Esophagus muscularis mucosa (tissue), 4 donors: Measurements from ENCODE around the gene GABRR1. TPM values are rescaled to one million over a fixed set of nuclear protein-coding genes. Genes with fewer than 3 reads are reported as not detected.
A peak's percentile ranks its signal among the peaks of the same experiment; 100 is the strongest.

ENCODE experiments used
- DNase-seq: peaks from one replicate; pipeline ENCODE4 v3.0.0-alpha.2; 2017; ENCODE audit errors: extremely low spot score
- H3K27ac ChIP-seq, 4 donors: fragments of 200-600 bp; sonication (generic); replicated peaks in 1 of 4; 1 replicate in 3 of 4; 2 replicates in 1 of 4; pipeline ENCODE4 v1.5.1; 2016 to 2019; ENCODE audit warnings: mild to moderate bottlenecking in 1 of 4
- H3K27me3 ChIP-seq, 4 donors: fragments of 200-600 bp; sonication (generic); one replicate each; pipeline versions ENCODE4 v1.5.1 to v1.6.0; 2016 to 2019
- H3K36me3 ChIP-seq, 4 donors: fragments of 200-600 bp; sonication (generic); one replicate each; pipeline ENCODE4 v1.5.1; 2016 to 2019
- H3K4me1 ChIP-seq, 4 donors: fragments of 200-600 bp; sonication (generic); one replicate each; pipeline ENCODE4 v1.5.1; 2016 to 2019
- H3K4me3 ChIP-seq, 4 donors: fragments of 200-600 bp; sonication (generic); 1 replicate in 2 of 4; 2 replicates in 2 of 4; pipeline ENCODE4 v1.5.1; 2016 to 2019; ENCODE audit warnings: mild to moderate bottlenecking in 4 of 4, moderate library complexity in 1 of 4
- H3K9me3 ChIP-seq, 4 donors: fragments of 200-600 bp; sonication (generic); 1 replicate in 3 of 4; 2 replicates in 1 of 4; pipeline ENCODE4 v1.5.1; 2016 to 2019
- EP300 ChIP-seq: sonication (generic); formaldehyde crosslinking; IDR thresholded peaks from one replicate; pipeline ENCODE4 v1.6.1; 2017; ENCODE audit warnings: antibody characterized with exemption
- POLR2A ChIP-seq: fragments of 450-650 bp; IDR thresholded peaks from one replicate; pipeline ENCODE4 v1.6.1; 2017; ENCODE audit warnings: antibody characterized with exemption, moderate library complexity, mild to moderate bottlenecking, low read depth
- POLR2AphosphoS5 ChIP-seq, 2 donors: sonication (generic); formaldehyde crosslinking; IDR thresholded peaks; one replicate each; pipeline ENCODE4 v1.6.1; 2017; ENCODE audit warnings: antibody characterized with exemption in 2 of 2
- WGBS: methylation state at CpG from one replicate; pipeline ENCODE4 v1.1.5; 2018; 5-methylcytosine and 5-hydroxymethylcytosine counted together
- intact Hi-C: fragments of 100-400 bp; cut with DNase I; formaldehyde crosslinking; loops from one replicate; pipeline ENCODE4 v1.15.1; 2023
- total RNA-seq, 4 donors: library from RNA; depleted of rRNA; stranded (reverse); fragments of >200 nt; gene quantifications; one replicate each; pipeline versions ENCODE4 v1.1.0 to v1.2.1, GENCODE V29; 2016
- TF ChIP-seq, protein P1 (sequence below), 3 experiments: fragments of 200-600 bp in 2 of 3; fragments of 450-650 bp in 1 of 3; sonication (generic) in 2 of 3; IDR thresholded peaks; one replicate each; pipeline ENCODE4 v1.5.1; 2017 to 2019; ENCODE audit warnings: antibody characterized with exemption in 3 of 3, mild to moderate bottlenecking in 2 of 3, moderate library complexity in 1 of 3

Gene GABRR1
- total RNA-seq, 4 donors from 2014 or later = 0.13 TPM; not detected in 3

DNA sequence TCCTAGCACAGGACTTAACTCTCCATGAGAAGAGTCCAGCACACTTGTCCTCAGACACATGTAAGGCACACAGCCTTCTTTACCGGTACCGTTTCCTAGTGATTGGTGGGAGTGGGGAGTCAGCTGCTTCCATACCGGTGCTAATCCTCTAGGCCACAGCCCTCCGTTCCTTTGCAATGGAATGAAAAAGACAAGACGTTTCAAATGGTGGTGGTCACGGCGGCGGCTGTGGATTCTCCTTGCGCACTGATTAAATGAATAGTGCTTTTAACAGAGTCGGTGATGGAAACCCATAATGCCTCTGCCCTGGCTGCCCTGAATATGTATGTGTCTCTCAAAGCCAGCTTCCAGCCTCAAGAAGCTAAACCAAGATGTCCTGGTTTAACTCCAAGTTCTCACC, 34.8 kb upstream of the GABRR1 start:
- peak; percentile 92 for DNase-seq
- 95% methylated on average over 10 of the region's 10 CpGs for WGBS
- no peaks in the 10 kb centered on the region for H3K36me3 ChIP-seq
- no peaks in the 10 kb centered on the region for H3K4me1 ChIP-seq
- no peak overlapping the region for H3K27ac ChIP-seq
- no peaks in the 10 kb centered on the region for H3K9me3 ChIP-seq
- TF ChIP-seq EP300 (no peak), POLR2AphosphoS5 (IDR thresholded peaks at IDR 0.05) (no peak), POLR2A (no peak)
- TF ChIP-seq, protein P1, sequence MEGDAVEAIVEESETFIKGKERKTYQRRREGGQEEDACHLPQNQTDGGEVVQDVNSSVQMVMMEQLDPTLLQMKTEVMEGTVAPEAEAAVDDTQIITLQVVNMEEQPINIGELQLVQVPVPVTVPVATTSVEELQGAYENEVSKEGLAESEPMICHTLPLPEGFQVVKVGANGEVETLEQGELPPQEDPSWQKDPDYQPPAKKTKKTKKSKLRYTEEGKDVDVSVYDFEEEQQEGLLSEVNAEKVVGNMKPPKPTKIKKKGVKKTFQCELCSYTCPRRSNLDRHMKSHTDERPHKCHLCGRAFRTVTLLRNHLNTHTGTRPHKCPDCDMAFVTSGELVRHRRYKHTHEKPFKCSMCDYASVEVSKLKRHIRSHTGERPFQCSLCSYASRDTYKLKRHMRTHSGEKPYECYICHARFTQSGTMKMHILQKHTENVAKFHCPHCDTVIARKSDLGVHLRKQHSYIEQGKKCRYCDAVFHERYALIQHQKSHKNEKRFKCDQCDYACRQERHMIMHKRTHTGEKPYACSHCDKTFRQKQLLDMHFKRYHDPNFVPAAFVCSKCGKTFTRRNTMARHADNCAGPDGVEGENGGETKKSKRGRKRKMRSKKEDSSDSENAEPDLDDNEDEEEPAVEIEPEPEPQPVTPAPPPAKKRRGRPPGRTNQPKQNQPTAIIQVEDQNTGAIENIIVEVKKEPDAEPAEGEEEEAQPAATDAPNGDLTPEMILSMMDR (IDR thresholded peaks at IDR 0.05) = no peak
- H3K27me3 ChIP-seq = no peaks in the 10 kb centered on the region
- no peak overlapping the region for H3K4me3 ChIP-seq
- intact Hi-C loops = no loop called here

GRCh38 chr6:89251170-89251569, 34.0 kb upstream of the GABRR1 start:
- 100% methylated on average over 2 of the region's 2 CpGs for WGBS
- H3K27me3 ChIP-seq = no peaks in the 10 kb centered on the region
- no peaks in the 10 kb centered on the region for H3K36me3 ChIP-seq
- TF ChIP-seq, protein P1 (IDR thresholded peaks at IDR 0.05) = no peak
- no peak for TF ChIP-seq EP300
- no peak for TF ChIP-seq POLR2A
- no peak for TF ChIP-seq POLR2AphosphoS5 (IDR thresholded peaks at IDR 0.05)
- no peaks in the 10 kb centered on the region for H3K4me1 ChIP-seq
- no peaks in the 10 kb centered on the region for H3K9me3 ChIP-seq
- intact Hi-C loops = no loop called here
- peak; percentile 39 for DNase-seq
- H3K27ac ChIP-seq = no peak overlapping the region
- no peak overlapping the region for H3K4me3 ChIP-seq

GRCh38 chr6:89250239-89250638, 33.1 kb upstream of the GABRR1 start:
- Histone ChIP-seq H3K4me1 (no peaks in the 10 kb centered on the region), H3K9me3 (no peaks in the 10 kb centered on the region), H3K27me3 (no peaks in the 10 kb centered on the region), H3K36me3 (no peaks in the 10 kb centered on the region), H3K27ac (no peak overlapping the region), H3K4me3 (no peak overlapping the region)
- DNase-seq = peak; percentile 55
- intact Hi-C loops = no loop called here
- TF ChIP-seq POLR2AphosphoS5 (IDR thresholded peaks at IDR 0.05) (no peak), EP300 (no peak), POLR2A (no peak)
- TF ChIP-seq, protein P1 (IDR thresholded peaks at IDR 0.05) = no peak
- 91% methylated on average over 7 of the region's 7 CpGs for WGBS

DNA sequence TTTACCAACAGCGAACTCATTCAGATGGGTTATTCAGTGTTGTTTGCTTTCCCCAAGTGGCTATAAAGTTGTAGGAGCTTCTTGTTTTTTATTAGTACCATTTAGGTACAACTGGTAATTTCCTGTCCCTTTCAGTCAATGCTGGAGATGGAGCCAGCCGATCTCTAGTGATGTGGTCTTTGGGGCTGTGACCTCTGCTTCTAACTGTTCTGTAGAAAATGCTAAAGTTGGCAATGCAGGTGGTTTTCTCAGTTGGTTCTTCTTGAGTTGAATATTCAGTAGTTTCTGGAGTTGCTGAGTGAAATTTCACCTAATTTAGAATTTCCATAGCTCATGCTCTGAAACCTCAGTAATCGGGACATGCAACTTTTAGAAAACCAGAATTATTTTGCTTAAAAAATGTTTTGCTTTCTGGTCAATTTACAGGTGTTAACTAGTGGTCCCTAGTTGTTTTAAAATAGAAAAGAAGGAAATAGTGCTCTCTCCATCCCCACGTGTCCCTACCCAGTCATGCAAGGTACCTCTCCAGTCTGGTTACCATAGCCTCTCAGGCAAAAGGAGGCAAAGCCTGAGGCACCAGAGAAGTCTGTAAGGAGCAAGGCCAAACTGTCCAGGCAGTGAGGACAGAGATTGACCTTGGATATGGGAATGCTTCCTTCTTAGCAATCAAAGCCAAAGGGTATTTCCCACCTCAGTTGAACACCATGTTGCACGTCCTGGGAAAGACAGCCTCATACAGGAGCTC, 27.3 kb upstream of the GABRR1 start:
- WGBS = 81% methylated on average over 5 of the region's 5 CpGs
- H3K9me3 ChIP-seq = no peaks in the 10 kb centered on the region
- peaks cover 0 to 10% (median 3%) of the 10 kb centered on the region in 4 donors for H3K4me1 ChIP-seq
- no peak overlapping the region for H3K27ac ChIP-seq
- intact Hi-C loops = no loop called here
- DNase-seq = peak; percentile 75
- TF ChIP-seq POLR2AphosphoS5 (IDR thresholded peaks at IDR 0.05) = no peak
- TF ChIP-seq EP300 = no peak
- TF ChIP-seq, protein P1 (IDR thresholded peaks at IDR 0.05) = no peak
- TF ChIP-seq POLR2A = no peak
- H3K36me3 ChIP-seq = no peaks in the 10 kb centered on the region
- no peak overlapping the region for H3K4me3 ChIP-seq
- no peaks in the 10 kb centered on the region for H3K27me3 ChIP-seq

DNA sequence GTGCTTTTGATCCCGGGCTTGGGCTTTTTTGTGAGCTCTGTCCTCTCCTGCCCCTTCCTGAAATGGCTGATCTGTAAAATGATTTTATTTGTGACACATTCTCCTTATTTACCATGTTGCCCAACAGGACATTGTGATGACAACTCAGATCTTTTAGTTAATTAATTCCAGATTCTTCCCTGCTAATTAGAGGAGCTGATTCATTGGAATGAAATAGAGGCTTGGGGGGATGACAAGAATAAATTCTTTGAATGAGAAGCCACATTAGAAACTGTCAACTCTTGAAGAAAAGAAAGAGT, 26.1 kb upstream of the GABRR1 start:
- WGBS = 38% methylated on average over 1 of the region's 1 CpG
- H3K9me3 ChIP-seq = no peaks in the 10 kb centered on the region
- no peak overlapping the region for H3K27ac ChIP-seq
- TF ChIP-seq POLR2AphosphoS5 (IDR thresholded peaks at IDR 0.05) (no peak), POLR2A (no peak)
- no peaks in the 10 kb centered on the region for H3K27me3 ChIP-seq
- no peak overlapping the region for H3K4me3 ChIP-seq
- DNase-seq = no peak
- H3K36me3 ChIP-seq = no peaks in the 10 kb centered on the region
- intact Hi-C loops = loop anchor here (2.0 kb wide), 1 partner anchor 260 kb away; no protein-coding TSS in a partner anchor
- H3K4me1 ChIP-seq = peaks cover 0 to 10% (median 3%) of the 10 kb centered on the region in 4 donors
